ENCODE data around the gene SLC24A4.

DNA sequence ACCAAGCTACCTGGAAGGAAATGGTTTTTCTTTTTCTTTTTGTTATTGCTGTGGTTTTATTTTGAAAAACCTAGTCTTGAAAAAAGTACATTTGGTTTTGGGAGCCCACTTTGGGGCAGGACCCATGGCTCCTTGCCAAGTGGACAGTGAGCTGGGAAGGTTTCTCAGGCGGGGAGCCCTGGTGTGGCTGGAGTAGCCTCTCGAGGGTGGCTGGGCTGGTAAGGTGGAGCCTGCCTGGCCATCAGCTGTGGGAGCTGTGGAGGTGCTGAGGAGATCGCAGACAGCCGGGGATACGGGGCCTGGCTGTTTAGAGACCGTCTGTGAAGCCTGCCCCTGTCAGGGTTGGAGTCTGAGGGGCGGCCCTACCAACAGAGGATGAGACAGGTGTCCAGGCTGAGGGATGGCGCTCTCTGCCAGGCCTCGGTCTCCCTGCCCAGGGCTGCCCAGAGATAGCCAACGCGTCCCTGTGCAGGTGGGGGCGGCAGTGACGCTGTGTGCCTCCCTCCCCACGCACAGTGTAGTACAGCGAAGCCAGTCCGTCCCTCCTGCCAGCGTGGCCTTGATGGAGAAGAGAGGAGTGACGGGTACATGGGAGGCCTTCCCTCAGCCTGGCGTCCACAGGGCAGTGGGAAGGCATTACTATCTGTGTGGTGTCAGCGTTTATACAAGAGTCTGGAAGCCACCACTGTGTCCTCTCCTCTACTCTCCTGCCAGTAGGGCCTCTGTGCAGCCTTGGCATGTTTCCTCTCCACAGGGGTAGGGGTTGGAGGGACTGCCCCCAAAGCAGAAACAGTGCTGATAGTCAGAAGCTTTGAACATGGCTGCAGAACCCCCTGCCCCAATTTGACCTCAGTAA lies 196.5 kb downstream of the SLC24A4 start:
- TF ChIP-seq POLR2A (IDR thresholded peaks at IDR 0.05) = no peak
- TF ChIP-seq, protein P1, sequence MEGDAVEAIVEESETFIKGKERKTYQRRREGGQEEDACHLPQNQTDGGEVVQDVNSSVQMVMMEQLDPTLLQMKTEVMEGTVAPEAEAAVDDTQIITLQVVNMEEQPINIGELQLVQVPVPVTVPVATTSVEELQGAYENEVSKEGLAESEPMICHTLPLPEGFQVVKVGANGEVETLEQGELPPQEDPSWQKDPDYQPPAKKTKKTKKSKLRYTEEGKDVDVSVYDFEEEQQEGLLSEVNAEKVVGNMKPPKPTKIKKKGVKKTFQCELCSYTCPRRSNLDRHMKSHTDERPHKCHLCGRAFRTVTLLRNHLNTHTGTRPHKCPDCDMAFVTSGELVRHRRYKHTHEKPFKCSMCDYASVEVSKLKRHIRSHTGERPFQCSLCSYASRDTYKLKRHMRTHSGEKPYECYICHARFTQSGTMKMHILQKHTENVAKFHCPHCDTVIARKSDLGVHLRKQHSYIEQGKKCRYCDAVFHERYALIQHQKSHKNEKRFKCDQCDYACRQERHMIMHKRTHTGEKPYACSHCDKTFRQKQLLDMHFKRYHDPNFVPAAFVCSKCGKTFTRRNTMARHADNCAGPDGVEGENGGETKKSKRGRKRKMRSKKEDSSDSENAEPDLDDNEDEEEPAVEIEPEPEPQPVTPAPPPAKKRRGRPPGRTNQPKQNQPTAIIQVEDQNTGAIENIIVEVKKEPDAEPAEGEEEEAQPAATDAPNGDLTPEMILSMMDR (IDR thresholded peaks at IDR 0.05) = no peak

Data from uterus (tissue), 2 donors.